GM12878 (cell line): Measurements from ENCODE around the gene SMURF1. TPM values are rescaled to one million over a fixed set of nuclear protein-coding genes. Genes with fewer than 3 reads are reported as not detected.

Experiments used
- ATAC-seq: fragments of 200-7000 bp; cut with Tn5 transposase; 3 replicates; pipeline ENCODE4 v1.9.1; 2020; ENCODE audit warnings: mild to moderate bottlenecking, moderate library complexity
- BruUV-seq: library from RNA; stranded (reverse); fragments of 400-500 nt; replicated peaks from 2 replicates; lab custom pipeline; 2021; lab: Mats Ljungman, UMichigan
- CTCF ChIA-PET: fragments of 300-600 bp; sonication (Branson Sonifier 250); formaldehyde crosslinking; extraction: SDS; loops from one replicate; lab custom pipeline; 2021; ENCODE audit warnings: inconsistent platforms; lab: Yijun Ruan, JAX
- POLR2A ChIA-PET: fragments of 350-600 bp; formaldehyde crosslinking; extraction: SDS; loops from one replicate; lab custom pipeline; 2021; ENCODE audit warnings: inconsistent platforms; lab: Charles Lee
- RAD21 ChIA-PET: fragments of 300-600 bp; sonication (Branson Sonifier 250); formaldehyde crosslinking; loops from one replicate; lab custom pipeline; 2023; ENCODE audit warnings: antibody characterized with exemption; ENCODE audit not compliant: unreplicated experiment; lab: Charles Lee
- SMC1A ChIA-PET: fragments of 300-600 bp; sonication (Branson Sonifier 250); formaldehyde crosslinking; loops from one replicate; lab custom pipeline; 2023; ENCODE audit not compliant: unreplicated experiment, uncharacterized antibody; lab: Charles Lee
- DNase-seq: peaks from one replicate; pipeline ENCODE4 v3.0.0-alpha.2; 2011; ENCODE audit warnings: low read depth, low spot score
- FAIRE-seq: peaks from 3 replicates; lab custom pipeline; 2011; peaks lifted over from hg19 to GRCh38; lab: Jason Lieb, UNC
- H2AFZ ChIP-seq: 2 replicates; pipeline ENCODE4 v1.6.0; 2011; ENCODE audit warnings: low read depth, low read length, control low read depth; ENCODE audit not compliant: control insufficient read depth
- H3K27ac ChIP-seq: 2 replicates; pipeline ENCODE4 v1.5.1; 2011; ENCODE audit warnings: control low read depth; ENCODE audit not compliant: control insufficient read depth, insufficient read depth
- H3K27me3 ChIP-seq, 2 experiments: replicated peaks in 1 of 2; 2 replicates each; pipeline versions ENCODE4 v1.6.0 to v1.6.1; 2011; ENCODE audit warnings: low read length in 1 of 2; ENCODE audit not compliant: control insufficient read depth in 2 of 2, insufficient read depth in 2 of 2
- H3K36me3 ChIP-seq, 2 experiments: 2 replicates each; pipeline ENCODE4 v1.5.1; 2011; ENCODE audit warnings: low read length in 1 of 2; ENCODE audit not compliant: control insufficient read depth in 2 of 2, insufficient read depth in 2 of 2
- H3K4me1 ChIP-seq: 2 replicates; pipeline ENCODE4 v1.6.1; 2011; ENCODE audit warnings: mild to moderate bottlenecking, low read length, moderate library complexity, mixed read lengths; ENCODE audit not compliant: control insufficient read depth, insufficient read depth
- H3K4me2 ChIP-seq: 2 replicates; pipeline ENCODE4 v1.6.0; 2011; ENCODE audit warnings: control low read depth; ENCODE audit not compliant: control insufficient read depth, insufficient read depth
- H3K4me3 ChIP-seq: fragments of 200-600 bp; sonication (generic); 2 replicates; pipeline ENCODE4 v1.5.1; 2016
- H3K79me2 ChIP-seq: 2 replicates; pipeline ENCODE4 v1.6.0; 2011; ENCODE audit warnings: low read length; ENCODE audit not compliant: control insufficient read depth, insufficient read depth
- H3K9ac ChIP-seq: 2 replicates; pipeline ENCODE4 v1.8.0; 2011; ENCODE audit warnings: low read length, control low read depth, mixed read lengths; ENCODE audit not compliant: control insufficient read depth, insufficient read depth
- H3K9me3 ChIP-seq: replicated peaks from 3 replicates; pipeline ENCODE4 v1.5.1; 2011; ENCODE audit warnings: mild to moderate bottlenecking, low read length; ENCODE audit not compliant: control insufficient read depth, insufficient read depth
- H4K20me1 ChIP-seq: 2 replicates; pipeline ENCODE4 v1.6.0; 2011; ENCODE audit not compliant: control insufficient read depth, insufficient read depth
- BCL11A ChIP-seq: IDR thresholded peaks from 2 replicates; pipeline ENCODE4 v1.6.1; 2011; ENCODE audit warnings: low read depth, low read length
- BHLHE40 ChIP-seq, 2 experiments: fragments of 450-650 bp in 1 of 2; IDR thresholded peaks; 2 replicates each; pipeline ENCODE4 v1.6.1; 2011 to 2017; ENCODE audit warnings: low read depth in 2 of 2, borderline replicate concordance in 1 of 2, improper control_type of control experiment in 1 of 2, low read length in 1 of 2, mild to moderate bottlenecking in 1 of 2
- FOXK2 ChIP-seq: fragments of 450-650 bp; IDR thresholded peaks from 2 replicates; pipeline ENCODE4 v1.6.1; 2017; ENCODE audit warnings: mild to moderate bottlenecking, moderate library complexity
- IRF4 ChIP-seq: IDR thresholded peaks from 2 replicates; pipeline ENCODE4 v1.6.1; 2011; ENCODE audit warnings: low read depth, low read length
- JUND ChIP-seq: IDR thresholded peaks from 2 replicates; pipeline ENCODE4 v1.6.1; 2012; ENCODE audit warnings: low read depth, mild to moderate bottlenecking, low read length, improper control_type of control experiment, moderate library complexity
- KAT2A ChIP-seq: conservative IDR thresholded peaks from 2 replicates; pipeline ENCODE4 v1.6.1; 2011; ENCODE audit warnings: low read depth, low read length; ENCODE audit not compliant: control insufficient read depth
- MEF2A ChIP-seq: IDR thresholded peaks from 2 replicates; pipeline ENCODE4 v1.6.1; 2011; ENCODE audit warnings: low read depth, mild to moderate bottlenecking, low read length, moderate library complexity; ENCODE audit not compliant: insufficient read depth
- NFXL1 ChIP-seq: fragments of 450-650 bp; IDR thresholded peaks from 2 replicates; pipeline ENCODE4 v1.6.1; 2017; ENCODE audit warnings: antibody characterized with exemption, mild to moderate bottlenecking, borderline replicate concordance
- NFYA ChIP-seq: IDR thresholded peaks from 2 replicates; pipeline ENCODE4 v1.6.1; 2011; ENCODE audit warnings: low read depth, mild to moderate bottlenecking, low read length, improper control_type of control experiment, borderline replicate concordance
- NR2C1 ChIP-seq: fragments of 450-650 bp; IDR thresholded peaks from 2 replicates; pipeline ENCODE4 v1.6.1; 2017; ENCODE audit warnings: antibody characterized with exemption, mild to moderate bottlenecking, moderate library complexity
- PAX5 ChIP-seq: IDR thresholded peaks from 2 replicates; pipeline ENCODE4 v1.6.1; 2011; ENCODE audit warnings: low read depth, low read length, borderline replicate concordance
- RBBP5 ChIP-seq: fragments of 200-600 bp; sonication (generic); conservative IDR thresholded peaks from 2 replicates; pipeline ENCODE4 v1.6.1; 2016
- SIN3A ChIP-seq: IDR thresholded peaks from 2 replicates; pipeline ENCODE4 v1.6.1; 2012; ENCODE audit warnings: low read depth, low read length, improper control_type of control experiment
- SIX5 ChIP-seq: IDR thresholded peaks from 2 replicates; pipeline ENCODE4 v1.6.1; 2011; ENCODE audit warnings: mild to moderate bottlenecking, low read depth, low read length, moderate library complexity; ENCODE audit not compliant: severe bottlenecking
- STAT3 ChIP-seq: IDR thresholded peaks from 2 replicates; pipeline ENCODE4 v1.6.1; 2011; ENCODE audit warnings: low read depth, low read length, improper control_type of control experiment
- WGBS: methylation state at CpG from one replicate; pipeline ENCODE4 v1.1.6; 2016; ENCODE audit warnings: low lambda C conversion rate; ENCODE audit not compliant: insufficient replicate concordance, insufficient coverage; ENCODE audit errors: missing lambda C conversion rate; 5-methylcytosine and 5-hydroxymethylcytosine counted together
- in situ Hi-C: fragments of 300-500 bp; cut with MboI; formaldehyde crosslinking; loops from 9 replicates; pipeline ENCODE4 v1.14.3; 2018; ENCODE audit warnings: mixed read lengths
- intact Hi-C: fragments of 100-400 bp; cut with micrococcal nuclease; formaldehyde crosslinking; loops from one replicate; pipeline ENCODE4 v1.14.2; 2022; ENCODE audit not compliant: unreplicated experiment
- polyA plus RNA-seq, 11 experiments: library from polyadenylated mRNA; depleted of rRNA in 4 of 11; unstranded in 6 of 11; stranded (reverse) in 5 of 11; fragments of >200 nt; fragmentation: Nextera tagmentation in 4 of 11; fragmentation: Illumina TruSeq in 1 of 11; extraction: Ambion mirVana in 4 of 11; extraction: Trizol in 1 of 11; gene quantifications; 1 replicate in 1 of 11; 2 replicates in 10 of 11; pipeline versions ENCODE4 v1.2.1 to v1.2.3, GENCODE V29; 2011 to 2016; ENCODE audit warnings: inconsistent platforms in 2 of 11, missing spikeins in 2 of 11, low read depth in 1 of 11
- total RNA-seq, 4 experiments: library from RNA; depleted of rRNA in 3 of 4; stranded (reverse); fragments of >200 nt in 3 of 4; fragmentation: Illumina TruSeq in 1 of 4; extraction: Trizol in 1 of 4; gene quantifications; 2 replicates each; pipeline versions ENCODE4 v1.2.1 to v1.2.3, GENCODE V29; 2013 to 2021
- TF ChIP-seq, protein P1 (sequence below): fragments of 150-350 bp; IDR thresholded peaks from 2 replicates; pipeline ENCODE4 v1.6.1; 2016; ENCODE audit warnings: low read depth, low read length

SMURF1 gene
- total and polyA plus RNA-seq, 10 of the 15 experiments (the other 5 are each of a cell fraction or from before 2014, with no cell fraction given), result 0.76 to 14.0 (median 7.9) TPM

DNA sequence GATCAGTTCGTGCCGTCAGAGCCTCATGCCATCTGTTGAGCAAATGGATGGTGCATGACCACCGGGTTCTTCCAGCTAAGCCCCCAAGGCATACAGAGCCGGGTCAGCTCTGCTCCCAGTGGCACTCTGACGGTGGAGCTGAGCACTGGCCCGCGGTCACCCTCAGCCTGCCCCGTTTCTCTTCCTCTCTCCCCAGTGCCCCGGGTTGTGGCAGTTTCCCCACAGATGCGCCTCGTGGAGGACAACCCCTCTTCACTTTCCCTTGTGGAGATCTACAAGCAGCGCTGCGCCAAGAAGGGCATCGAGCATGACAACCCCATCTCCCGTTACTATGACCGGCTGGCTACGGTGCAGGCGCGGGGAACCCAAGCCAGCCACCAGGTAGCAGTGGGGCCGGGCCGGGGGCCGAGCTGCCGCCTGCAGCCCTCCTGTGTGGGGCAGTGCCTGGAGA lies 135.7 kb downstream of the SMURF1 start:
- CTCF ChIA-PET, result no interaction called here
- FAIRE-seq, result no peak

More for the DNA sequence above, 135.7 kb downstream of the SMURF1 start:
- Histone ChIP-seq H3K36me3 (peaks cover 34 to 61% of the 10 kb centered on the region in 2 experiments), H3K4me1 (peaks cover 11% of the 10 kb centered on the region), H3K4me2 (no peak overlapping the region), H3K9me3 (no peaks in the 10 kb centered on the region), H3K27me3 (no peaks in the 10 kb centered on the region), H3K9ac (no peak overlapping the region), H3K79me2 (no peaks in the 10 kb centered on the region), H2AFZ (no peak overlapping the region), H3K4me3 (no peak overlapping the region), H4K20me1 (no peaks in the 10 kb centered on the region), H3K27ac (no peak overlapping the region)
- RAD21 ChIA-PET, result no interaction called here
- WGBS, result 99% methylated on average over 23 of the region's 23 CpGs
- SMC1A ChIA-PET, result no interaction called here
- intact Hi-C loops (no loop called here), in situ Hi-C loops (no loop called here)
- DNase-seq, result no peak
- no peak for ATAC-seq
- POLR2A ChIA-PET, result no interaction called here
- TF ChIP-seq IRF4 (no peak), SIN3A (no peak), NR2C1 (no peak), JUND (no peak), NFYA (no peak), BHLHE40 (IDR thresholded peaks at IDR 0.05; ENCODE audit: borderline replicate concordance in 1 of 2, low read depth in 2 of 2, low read length in 1 of 2) (no peak), RBBP5 (no peak), MEF2A (no peak), BCL11A (no peak), KAT2A (no peak), STAT3 (no peak), NFXL1 (no peak), SIX5 (no peak), FOXK2 (no peak), PAX5 (no peak)
- TF ChIP-seq, protein P1, sequence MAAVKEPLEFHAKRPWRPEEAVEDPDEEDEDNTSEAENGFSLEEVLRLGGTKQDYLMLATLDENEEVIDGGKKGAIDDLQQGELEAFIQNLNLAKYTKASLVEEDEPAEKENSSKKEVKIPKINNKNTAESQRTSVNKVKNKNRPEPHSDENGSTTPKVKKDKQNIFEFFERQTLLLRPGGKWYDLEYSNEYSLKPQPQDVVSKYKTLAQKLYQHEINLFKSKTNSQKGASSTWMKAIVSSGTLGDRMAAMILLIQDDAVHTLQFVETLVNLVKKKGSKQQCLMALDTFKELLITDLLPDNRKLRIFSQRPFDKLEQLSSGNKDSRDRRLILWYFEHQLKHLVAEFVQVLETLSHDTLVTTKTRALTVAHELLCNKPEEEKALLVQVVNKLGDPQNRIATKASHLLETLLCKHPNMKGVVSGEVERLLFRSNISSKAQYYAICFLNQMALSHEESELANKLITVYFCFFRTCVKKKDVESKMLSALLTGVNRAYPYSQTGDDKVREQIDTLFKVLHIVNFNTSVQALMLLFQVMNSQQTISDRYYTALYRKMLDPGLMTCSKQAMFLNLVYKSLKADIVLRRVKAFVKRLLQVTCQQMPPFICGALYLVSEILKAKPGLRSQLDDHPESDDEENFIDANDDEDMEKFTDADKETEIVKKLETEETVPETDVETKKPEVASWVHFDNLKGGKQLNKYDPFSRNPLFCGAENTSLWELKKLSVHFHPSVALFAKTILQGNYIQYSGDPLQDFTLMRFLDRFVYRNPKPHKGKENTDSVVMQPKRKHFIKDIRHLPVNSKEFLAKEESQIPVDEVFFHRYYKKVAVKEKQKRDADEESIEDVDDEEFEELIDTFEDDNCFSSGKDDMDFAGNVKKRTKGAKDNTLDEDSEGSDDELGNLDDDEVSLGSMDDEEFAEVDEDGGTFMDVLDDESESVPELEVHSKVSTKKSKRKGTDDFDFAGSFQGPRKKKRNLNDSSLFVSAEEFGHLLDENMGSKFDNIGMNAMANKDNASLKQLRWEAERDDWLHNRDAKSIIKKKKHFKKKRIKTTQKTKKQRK, result no peak
- TF ChIP-seq, all 136 proteins: peak for 0
- no TSS peak for BruUV-seq
